ENCODE measurements around the gene CC2D1B.

The CC2D1B gene

GRCh38 chr1:52368383-52369172 is 2.6 kb upstream of the CC2D1B start:
- Mint-ChIP-seq H3K4me1 (peaks cover 28% of the 10 kb centered on the region), H3K27ac (peak overlapping the region; percentile 0), H3K36me3 (no peaks in the 10 kb centered on the region), H3K9me3 (no peaks in the 10 kb centered on the region), H3K4me3 (peak overlapping the region; percentile 68), H3K27me3 (no peaks in the 10 kb centered on the region)

GRCh38 chr1:52367272-52367671 is 1.3 kb upstream of the CC2D1B start:
- Mint-ChIP-seq H3K9me3 (no peaks in the 10 kb centered on the region), H3K27ac (peak overlapping the region; percentile 35), H3K27me3 (no peaks in the 10 kb centered on the region), H3K36me3 (peaks cover 2% of the 10 kb centered on the region), H3K4me1 (peaks cover 34% of the 10 kb centered on the region), H3K4me3 (peak overlapping the region; percentile 49)

GRCh38 chr1:52366517-52366827 is 467 bp upstream of the CC2D1B start:
- Mint-ChIP-seq H3K27ac (peak overlapping the region; percentile 79), H3K36me3 (peaks cover 5% of the 10 kb centered on the region), H3K27me3 (no peaks in the 10 kb centered on the region), H3K4me1 (peaks cover 38% of the 10 kb centered on the region), H3K4me3 (peak overlapping the region; percentile 98), H3K9me3 (no peaks in the 10 kb centered on the region)

GRCh38 chr1:52365071-52365745 is 797 bp downstream of the CC2D1B start:
- Mint-ChIP-seq H3K36me3 (peaks cover 6% of the 10 kb centered on the region), H3K4me1 (peaks cover 38% of the 10 kb centered on the region)

GRCh38 chr1:52364235-52364839 is 1.7 kb downstream of the CC2D1B start:
- Mint-ChIP-seq H3K27ac (peak overlapping the region; percentile 76), H3K9me3 (no peaks in the 10 kb centered on the region), H3K36me3 (peaks cover 6% of the 10 kb centered on the region), H3K27me3 (no peaks in the 10 kb centered on the region), H3K4me1 (peaks cover 37% of the 10 kb centered on the region), H3K4me3 (peak overlapping the region; percentile 98)

More at GRCh38 chr1:52365071-52365745, 797 bp downstream of the CC2D1B start:
- Mint-ChIP-seq H3K4me3 (peak overlapping the region; percentile 98), H3K27ac (peak overlapping the region; percentile 94), H3K27me3 (no peaks in the 10 kb centered on the region), H3K9me3 (no peaks in the 10 kb centered on the region)

- Mint-ChIP-seq H3K4me1 (peaks cover 21% of the 10 kb centered on the region), H3K4me3 (no peak overlapping the region), H3K27me3 (no peaks in the 10 kb centered on the region), H3K36me3 (peaks cover 12% of the 10 kb centered on the region), H3K9me3 (no peaks in the 10 kb centered on the region), H3K27ac (no peak overlapping the region)
Measured at GRCh38 chr1:52360595-52360968, 5.4 kb downstream of the CC2D1B start.

- Mint-ChIP-seq H3K27ac (no peak overlapping the region), H3K4me1 (peaks cover 21% of the 10 kb centered on the region), H3K4me3 (no peak overlapping the region), H3K27me3 (no peaks in the 10 kb centered on the region), H3K9me3 (no peaks in the 10 kb centered on the region), H3K36me3 (peaks cover 15% of the 10 kb centered on the region)
Measured at GRCh38 chr1:52359676-52360594, 6.1 kb downstream of the CC2D1B start.

GRCh38 chr1:52358851-52359497 is 7.0 kb downstream of the CC2D1B start:
- peaks cover 15% of the 10 kb centered on the region for H3K36me3 Mint-ChIP-seq
- no peaks in the 10 kb centered on the region for H3K9me3 Mint-ChIP-seq
- no peaks in the 10 kb centered on the region for H3K27me3 Mint-ChIP-seq
- no peak overlapping the region for H3K27ac Mint-ChIP-seq
- peaks cover 14% of the 10 kb centered on the region for H3K4me1 Mint-ChIP-seq
- no peak overlapping the region for H3K4me3 Mint-ChIP-seq

GRCh38 chr1:52357397-52357796 is 8.6 kb downstream of the CC2D1B start:
- no peak overlapping the region for H3K4me3 Mint-ChIP-seq

GRCh38 chr1:52356818-52357355 is 9.1 kb downstream of the CC2D1B start:
- H3K4me1 Mint-ChIP-seq: peaks cover 4% of the 10 kb centered on the region
- no peak overlapping the region for H3K4me3 Mint-ChIP-seq
- peak overlapping the region; percentile 25 for H3K27ac Mint-ChIP-seq
- no peaks in the 10 kb centered on the region for H3K9me3 Mint-ChIP-seq
- H3K27me3 Mint-ChIP-seq: no peaks in the 10 kb centered on the region
- peaks cover 13% of the 10 kb centered on the region for H3K36me3 Mint-ChIP-seq

More at GRCh38 chr1:52357397-52357796, 8.6 kb downstream of the CC2D1B start:
- Mint-ChIP-seq H3K4me1 (peaks cover 5% of the 10 kb centered on the region), H3K9me3 (no peaks in the 10 kb centered on the region), H3K27me3 (no peaks in the 10 kb centered on the region), H3K27ac (no peak overlapping the region), H3K36me3 (peaks cover 13% of the 10 kb centered on the region)

GRCh38 chr1:52355847-52356505 is 10.0 kb downstream of the CC2D1B start:
- Mint-ChIP-seq H3K4me1 (no peaks in the 10 kb centered on the region), H3K9me3 (no peaks in the 10 kb centered on the region), H3K27ac (no peak overlapping the region), H3K4me3 (no peak overlapping the region), H3K36me3 (peaks cover 8% of the 10 kb centered on the region), H3K27me3 (no peaks in the 10 kb centered on the region)

- Mint-ChIP-seq H3K36me3 (peaks cover 8% of the 10 kb centered on the region), H3K27ac (peak overlapping the region; percentile 35)
Measured at GRCh38 chr1:52355436-52355835, 10.6 kb downstream of the CC2D1B start.

GRCh38 chr1:52352690-52353089 is 13.3 kb downstream of the CC2D1B start:
- Mint-ChIP-seq H3K4me1 (peaks cover 3% of the 10 kb centered on the region), H3K27ac (no peak overlapping the region), H3K27me3 (no peaks in the 10 kb centered on the region), H3K4me3 (no peak overlapping the region), H3K36me3 (peaks cover 8% of the 10 kb centered on the region), H3K9me3 (no peaks in the 10 kb centered on the region)

More at GRCh38 chr1:52355436-52355835, 10.6 kb downstream of the CC2D1B start:
- no peaks in the 10 kb centered on the region for H3K4me1 Mint-ChIP-seq
- no peaks in the 10 kb centered on the region for H3K27me3 Mint-ChIP-seq
- H3K9me3 Mint-ChIP-seq: no peaks in the 10 kb centered on the region
- H3K4me3 Mint-ChIP-seq: no peak overlapping the region

GRCh38 chr1:52348704-52349300 is 17.2 kb downstream of the CC2D1B start:
- no peaks in the 10 kb centered on the region for H3K9me3 Mint-ChIP-seq
- peak overlapping the region; percentile 23 for H3K27ac Mint-ChIP-seq
- H3K27me3 Mint-ChIP-seq: no peaks in the 10 kb centered on the region
- H3K36me3 Mint-ChIP-seq: peaks cover 2% of the 10 kb centered on the region
- H3K4me3 Mint-ChIP-seq: no peak overlapping the region
- peaks cover 4% of the 10 kb centered on the region for H3K4me1 Mint-ChIP-seq

Measured in activated naive CD4-positive, alpha-beta T cell treated with anti-CD3 and anti-CD28 coated beads, Interleukin-2, amount 50 U/mL, for 24 hours (primary cell).